ENCODE results near the gene KRT81.
A peak's percentile ranks its signal among the peaks of the same experiment; 100 is the strongest.
"Not testable (repeated sequence)": the region's sequence is repeated elsewhere in the genome, so short reads cannot be mapped to it uniquely, and the experiment has no call there.

KRT81 gene

DNA sequence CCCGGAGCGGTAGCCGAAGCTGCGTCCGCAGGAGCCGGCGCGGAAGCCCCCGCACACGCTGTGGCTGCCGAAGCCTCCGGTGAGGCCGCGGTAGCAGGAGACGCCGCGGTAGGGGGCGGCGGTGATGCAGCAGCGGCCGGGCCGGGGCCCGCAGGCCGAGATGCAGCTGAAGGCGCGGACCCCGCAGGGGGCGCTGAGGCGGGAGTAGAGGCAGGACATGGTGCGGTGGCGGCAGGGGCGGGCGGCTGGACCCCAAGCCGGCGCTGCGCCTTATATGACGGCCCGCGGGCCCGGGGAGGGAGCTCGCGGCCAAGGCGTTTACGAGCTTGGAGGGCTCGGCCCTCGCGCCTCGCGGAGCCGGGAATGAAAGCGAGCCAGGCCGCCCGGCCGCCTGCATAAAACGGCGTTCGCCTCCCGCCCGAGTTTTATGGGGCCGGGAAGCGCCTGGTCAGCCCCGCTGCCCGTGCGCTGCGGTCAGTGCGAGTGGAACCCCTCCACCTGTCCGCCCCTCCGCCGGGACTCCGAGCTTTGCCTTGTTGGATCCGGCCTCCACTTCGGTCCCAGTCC, 32.9 kb downstream of the KRT81 start:
- Histone ChIP-seq H3K27ac (ENCODE audit: low read depth, low read length) (no peak overlapping the region), H3K9me3 (ENCODE audit: control insufficient read depth, insufficient read depth, low read depth, low read length) (peaks cover 14% of the 10 kb centered on the region), H3K27me3 (ENCODE audit: control insufficient read depth, insufficient read depth, low read length) (peaks cover 77% of the 10 kb centered on the region), H3K4me3 (ENCODE audit: low read depth, low read length) (peak overlapping the region; percentile 36), H3K9ac (ENCODE audit: low read length) (no peak overlapping the region), H3K36me3 (ENCODE audit: control insufficient read depth, insufficient read depth, low read length) (no peaks in the 10 kb centered on the region), H3K4me1 (ENCODE audit: control insufficient read depth, insufficient read depth, low read length) (peaks cover 2% of the 10 kb centered on the region; the same call in 1 of the 2 replicates)

DNA sequence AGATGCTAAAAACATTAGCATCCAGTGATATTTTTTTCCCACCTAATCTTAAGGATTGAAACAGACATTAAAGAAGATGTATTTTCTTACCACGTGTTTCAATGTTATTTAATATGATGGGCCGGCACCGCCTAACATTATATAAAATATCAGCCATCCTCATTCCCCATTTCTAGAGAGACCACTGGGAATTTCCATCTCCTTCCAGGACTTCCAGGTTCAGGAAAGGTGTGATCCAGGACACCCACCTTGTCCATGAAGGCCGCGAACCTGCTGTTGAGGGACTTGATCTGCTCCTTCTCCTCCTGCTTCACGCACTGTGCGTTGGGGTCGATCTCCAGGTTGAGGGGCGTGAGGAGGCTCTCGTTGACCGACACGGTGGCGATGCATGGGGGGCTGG, 33.4 kb downstream of the KRT81 start:
- H3K9me3 ChIP-seq (ENCODE audit: control insufficient read depth, insufficient read depth, low read depth, low read length): peaks cover 14% of the 10 kb centered on the region
- H3K36me3 ChIP-seq (ENCODE audit: control insufficient read depth, insufficient read depth, low read length); H3K9ac ChIP-seq (ENCODE audit: low read length); H3K4me1 ChIP-seq (ENCODE audit: control insufficient read depth, insufficient read depth, low read length); H3K27ac ChIP-seq (ENCODE audit: low read depth, low read length): not testable (repeated sequence)
- peak overlapping the region; percentile 22; the same call in 1 of the 2 replicates for H3K4me3 ChIP-seq (ENCODE audit: low read depth, low read length)
- peaks cover 82% of the 10 kb centered on the region for H3K27me3 ChIP-seq (ENCODE audit: control insufficient read depth, insufficient read depth, low read length)

DNA sequence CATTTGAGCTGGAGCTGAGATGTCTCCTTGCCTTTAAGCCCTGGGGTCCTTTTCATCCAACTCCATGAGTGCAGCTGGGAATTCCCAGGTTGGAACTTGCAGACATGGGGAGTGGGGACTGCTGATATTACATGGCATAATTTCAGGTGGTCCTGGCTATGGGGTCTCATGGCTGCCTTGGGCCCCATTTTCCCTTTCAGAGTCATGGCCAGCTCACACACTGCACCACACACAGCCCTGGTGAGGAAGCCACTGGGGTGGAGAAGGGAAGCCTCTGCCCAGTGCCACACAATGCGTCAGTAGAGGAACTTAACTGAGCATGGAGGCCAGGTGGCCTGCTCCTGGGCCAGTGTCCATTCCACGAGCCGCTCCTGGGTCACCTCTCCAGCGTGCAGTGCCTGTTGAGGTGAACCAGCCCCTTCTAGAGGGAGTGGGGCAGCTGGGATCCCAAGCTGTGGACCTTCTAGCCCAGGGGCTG, 34.2 kb downstream of the KRT81 start:
- H3K9me3 ChIP-seq (ENCODE audit: control insufficient read depth, insufficient read depth, low read depth, low read length): peaks cover 14% of the 10 kb centered on the region
- H3K27ac ChIP-seq (ENCODE audit: low read depth, low read length): no peak overlapping the region
- no peaks in the 10 kb centered on the region for H3K36me3 ChIP-seq (ENCODE audit: control insufficient read depth, insufficient read depth, low read length)
- no peak overlapping the region for H3K9ac ChIP-seq (ENCODE audit: low read length)
- no peak overlapping the region for H3K4me3 ChIP-seq (ENCODE audit: low read depth, low read length)
- H3K4me1 ChIP-seq (ENCODE audit: control insufficient read depth, insufficient read depth, low read length): peaks cover 2% of the 10 kb centered on the region; the same call in 1 of the 2 replicates
- peaks cover 90% of the 10 kb centered on the region for H3K27me3 ChIP-seq (ENCODE audit: control insufficient read depth, insufficient read depth, low read length)

DNA sequence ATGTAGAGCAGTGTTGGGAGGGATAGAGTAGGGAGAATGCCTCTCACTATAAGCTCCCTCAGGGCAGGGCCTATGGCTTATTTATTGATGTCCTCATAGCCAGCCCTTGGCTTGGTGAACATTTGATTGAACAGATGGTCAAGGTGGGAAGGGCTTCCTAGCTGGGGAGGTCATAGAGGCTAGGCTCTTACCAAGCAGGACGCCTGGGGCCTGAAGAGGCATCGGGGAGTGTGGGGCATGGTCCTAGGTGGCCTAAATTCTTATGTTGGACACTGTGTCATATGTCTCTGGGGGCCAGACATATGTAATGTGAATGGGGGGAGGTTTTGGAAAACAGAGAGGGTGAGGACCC, 34.8 kb downstream of the KRT81 start:
- peaks cover 2% of the 10 kb centered on the region; the same call in 1 of the 2 replicates for H3K4me1 ChIP-seq (ENCODE audit: control insufficient read depth, insufficient read depth, low read length)
- H3K27ac ChIP-seq (ENCODE audit: low read depth, low read length): no peak overlapping the region
- peaks cover 93% of the 10 kb centered on the region for H3K27me3 ChIP-seq (ENCODE audit: control insufficient read depth, insufficient read depth, low read length)
- peaks cover 12% of the 10 kb centered on the region for H3K9me3 ChIP-seq (ENCODE audit: control insufficient read depth, insufficient read depth, low read depth, low read length)
- H3K9ac ChIP-seq (ENCODE audit: low read length): no peak overlapping the region
- H3K4me3 ChIP-seq (ENCODE audit: low read depth, low read length): no peak overlapping the region
- no peaks in the 10 kb centered on the region for H3K36me3 ChIP-seq (ENCODE audit: control insufficient read depth, insufficient read depth, low read length)

DNA sequence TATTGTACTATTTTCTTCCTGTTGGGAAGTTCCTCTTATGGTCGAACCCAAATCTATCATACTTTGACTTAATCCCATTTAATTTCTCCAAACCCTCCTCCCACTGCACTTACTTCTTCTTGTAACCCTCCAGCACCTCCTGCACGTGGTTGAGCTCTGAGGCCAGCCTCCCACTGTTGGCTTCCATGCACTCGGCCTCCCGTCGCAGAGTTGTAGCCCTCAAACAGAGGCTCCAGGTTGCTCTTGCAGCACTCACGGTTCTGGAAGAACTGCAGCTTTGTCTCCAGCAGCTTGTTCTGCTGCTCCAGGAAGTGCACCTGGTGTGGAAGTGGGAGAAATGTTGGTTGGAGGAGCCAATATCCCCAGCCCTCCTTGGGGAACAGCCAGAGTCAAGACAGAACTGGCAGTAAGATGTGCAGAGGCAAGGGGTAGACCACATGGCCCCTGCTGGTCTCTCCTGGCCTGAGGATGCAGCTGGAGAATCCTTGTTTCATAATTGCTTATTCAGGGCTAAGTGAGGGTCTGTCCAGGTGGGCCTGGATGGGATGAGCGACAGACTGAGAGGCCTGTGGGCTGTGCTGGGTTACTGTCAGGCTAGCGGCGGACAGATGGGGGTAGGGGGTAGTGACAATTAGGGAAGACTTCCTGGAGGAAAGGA, 35.3 kb downstream of the KRT81 start:
- Histone ChIP-seq H3K27me3 (ENCODE audit: control insufficient read depth, insufficient read depth, low read length) (peaks cover 93% of the 10 kb centered on the region), H3K4me1 (ENCODE audit: control insufficient read depth, insufficient read depth, low read length) (peaks cover 2% of the 10 kb centered on the region; the same call in 1 of the 2 replicates), H3K4me3 (ENCODE audit: low read depth, low read length) (no peak overlapping the region), H3K36me3 (ENCODE audit: control insufficient read depth, insufficient read depth, low read length) (no peaks in the 10 kb centered on the region), H3K27ac (ENCODE audit: low read depth, low read length) (no peak overlapping the region), H3K9me3 (ENCODE audit: control insufficient read depth, insufficient read depth, low read depth, low read length) (peaks cover 10% of the 10 kb centered on the region), H3K9ac (ENCODE audit: low read length) (no peak overlapping the region)

DNA sequence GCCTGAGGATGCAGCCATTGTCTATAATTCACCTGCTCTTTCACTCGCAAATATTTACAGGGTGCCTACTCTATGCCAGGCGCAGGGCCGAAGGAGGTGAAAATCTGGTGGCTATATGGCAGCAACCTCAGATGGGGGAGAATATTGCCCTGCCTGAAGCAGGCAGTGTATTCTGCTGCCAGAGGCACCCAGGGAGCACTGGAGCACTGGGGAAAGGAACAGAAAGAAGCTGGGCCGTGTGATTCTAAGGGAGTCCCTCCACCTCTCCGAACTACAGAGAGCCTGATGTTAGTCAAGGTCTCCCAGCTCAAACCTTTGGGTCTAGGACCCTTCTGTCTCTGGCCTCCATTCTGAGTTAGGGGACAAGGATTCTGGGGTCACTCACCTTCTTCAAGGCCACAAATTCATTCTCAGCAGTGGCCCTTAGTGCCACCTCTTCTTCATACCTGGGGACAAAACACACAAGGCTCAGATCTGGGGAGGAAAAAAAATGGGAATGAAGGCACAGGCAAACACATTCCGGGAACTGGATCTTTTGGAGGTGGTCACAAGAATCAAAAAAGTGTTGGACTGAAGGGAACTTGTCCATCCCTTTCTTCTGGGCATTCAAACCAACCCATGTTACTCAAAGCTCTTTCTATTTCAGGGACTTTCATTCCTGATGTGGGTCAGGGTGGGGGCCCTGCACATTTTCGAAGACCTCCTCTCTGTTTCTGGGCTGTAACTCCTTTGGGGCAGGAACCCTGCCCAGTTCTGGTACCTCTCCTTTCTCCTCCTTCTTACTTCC, 36.2 kb downstream of the KRT81 start:
- peaks cover 10% of the 10 kb centered on the region for H3K9me3 ChIP-seq (ENCODE audit: control insufficient read depth, insufficient read depth, low read depth, low read length)
- H3K4me3 ChIP-seq (ENCODE audit: low read depth, low read length): no peak overlapping the region
- H3K27ac ChIP-seq (ENCODE audit: low read depth, low read length): no peak overlapping the region
- no peak overlapping the region for H3K9ac ChIP-seq (ENCODE audit: low read length)
- no peaks in the 10 kb centered on the region for H3K36me3 ChIP-seq (ENCODE audit: control insufficient read depth, insufficient read depth, low read length)
- peaks cover 4% of the 10 kb centered on the region; the same call in 1 of the 2 replicates for H3K4me1 ChIP-seq (ENCODE audit: control insufficient read depth, insufficient read depth, low read length)
- H3K27me3 ChIP-seq (ENCODE audit: control insufficient read depth, insufficient read depth, low read length): peaks cover 98% of the 10 kb centered on the region

DNA sequence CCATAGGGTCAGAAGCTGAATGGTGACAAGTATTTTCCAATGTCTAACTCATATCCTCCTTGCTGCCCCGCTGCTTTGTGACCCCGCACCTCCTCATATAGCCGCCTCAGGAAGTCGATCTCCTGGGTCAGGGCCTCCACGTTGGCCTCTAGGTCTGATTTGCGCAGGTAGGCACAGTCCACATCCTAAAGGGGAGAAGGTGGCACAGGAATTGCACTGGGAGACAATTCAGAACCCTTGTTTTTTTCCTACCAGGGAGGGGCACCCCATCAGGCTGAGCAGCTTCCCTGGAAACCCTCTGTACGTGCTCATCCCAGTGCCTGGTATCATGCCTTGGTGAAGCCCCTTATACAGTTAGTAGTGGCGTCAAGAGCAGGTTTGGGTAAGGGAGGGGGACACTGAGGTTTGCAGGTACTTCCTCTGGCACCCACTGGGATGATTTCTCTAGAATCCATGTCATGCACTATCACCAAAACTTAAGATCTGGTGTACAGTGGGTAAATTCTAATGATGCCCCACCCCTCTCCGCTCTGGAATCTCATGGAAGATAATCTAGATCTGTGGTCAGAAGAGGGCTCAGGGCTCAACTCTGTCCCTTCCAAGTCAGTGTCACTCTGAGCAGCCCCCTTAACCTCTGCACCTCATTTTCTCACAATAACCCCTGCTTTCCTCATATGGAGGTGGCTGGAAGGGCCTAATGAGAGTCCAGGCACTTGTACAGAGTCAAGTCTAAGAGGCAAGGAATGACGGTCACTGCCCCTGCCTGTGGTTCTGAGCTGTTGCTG, 37.0 kb downstream of the KRT81 start:
- Histone ChIP-seq H3K36me3 (ENCODE audit: control insufficient read depth, insufficient read depth, low read length) (no peaks in the 10 kb centered on the region), H3K27me3 (ENCODE audit: control insufficient read depth, insufficient read depth, low read length) (peaks cover 98% of the 10 kb centered on the region), H3K9me3 (ENCODE audit: control insufficient read depth, insufficient read depth, low read depth, low read length) (peaks cover 3% of the 10 kb centered on the region; the same call in 1 of the 2 replicates), H3K4me3 (ENCODE audit: low read depth, low read length) (no peak overlapping the region), H3K4me1 (ENCODE audit: control insufficient read depth, insufficient read depth, low read length) (peaks cover 8% of the 10 kb centered on the region; the same call in 1 of the 2 replicates), H3K27ac (ENCODE audit: low read depth, low read length) (no peak overlapping the region), H3K9ac (ENCODE audit: low read length) (no peak overlapping the region)

DNA sequence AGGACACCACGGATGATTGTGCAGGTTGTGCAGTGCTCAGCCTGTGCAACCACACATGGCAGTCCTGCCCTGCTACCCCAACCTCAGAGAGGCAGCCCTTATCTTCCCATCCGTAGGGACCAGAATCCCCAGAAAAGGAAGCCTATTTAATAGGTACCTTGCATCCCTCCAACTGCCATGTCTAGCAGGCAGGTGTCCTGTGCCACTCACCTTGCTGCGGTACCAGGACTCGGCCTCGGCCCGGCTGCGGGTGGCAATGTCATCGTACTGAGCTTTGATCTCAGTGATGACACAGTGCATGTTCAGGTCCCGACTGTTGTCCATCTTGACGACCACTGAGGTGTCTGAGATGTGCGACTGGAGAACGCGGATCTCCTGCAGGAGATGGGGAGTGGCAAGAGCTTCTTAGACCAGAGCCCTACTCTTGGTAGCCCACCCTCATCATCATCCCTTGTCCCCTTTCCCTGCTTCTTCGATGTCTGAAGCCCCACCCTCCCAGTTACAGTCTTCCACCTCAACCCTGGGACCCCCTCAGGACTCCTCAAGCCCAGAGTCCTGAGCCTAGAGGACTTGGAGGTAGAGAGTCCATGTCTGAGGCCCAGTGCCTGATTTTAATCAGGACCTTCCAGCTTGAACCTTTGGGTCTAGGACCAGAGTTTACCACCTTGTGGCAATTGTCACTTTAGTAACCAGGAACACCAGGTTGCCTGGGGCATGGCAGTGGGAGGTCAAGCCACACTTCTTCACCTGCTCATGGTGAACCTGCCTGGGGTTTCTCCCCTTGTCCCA, 37.7 kb downstream of the KRT81 start:
- no peak overlapping the region for H3K27ac ChIP-seq (ENCODE audit: low read depth, low read length)
- no peak overlapping the region for H3K4me3 ChIP-seq (ENCODE audit: low read depth, low read length)
- peaks cover 98% of the 10 kb centered on the region for H3K27me3 ChIP-seq (ENCODE audit: control insufficient read depth, insufficient read depth, low read length)

DNA sequence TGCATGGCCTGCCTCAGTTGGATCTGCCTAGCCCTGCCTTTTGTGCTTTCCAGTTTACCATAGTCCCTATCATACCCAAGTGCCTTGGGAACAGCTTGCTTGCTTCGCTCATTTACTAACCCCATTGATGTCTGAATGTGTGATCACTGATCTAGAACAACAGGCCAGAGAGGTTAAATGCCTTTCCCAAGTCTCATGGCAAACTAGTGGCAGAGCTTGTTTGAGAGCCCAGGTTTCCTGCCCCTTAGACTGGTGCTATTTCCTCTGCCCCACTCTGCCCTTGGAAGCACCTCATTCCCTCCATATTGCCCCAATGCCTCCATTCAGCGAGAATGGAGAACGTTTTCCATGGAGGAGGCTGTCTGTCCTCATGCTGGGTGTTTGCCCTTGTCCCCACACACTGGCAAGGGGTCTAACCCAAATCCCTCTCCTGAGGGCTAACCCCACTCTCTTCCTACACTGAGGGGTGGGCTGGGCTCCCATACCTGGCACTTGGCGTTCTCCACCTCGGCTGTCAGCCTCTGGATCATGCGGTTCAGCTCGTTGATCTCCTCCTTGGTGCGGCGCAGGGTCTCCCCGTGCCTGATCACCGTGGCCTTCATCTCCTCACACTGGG, 38.5 kb downstream of the KRT81 start:
- Histone ChIP-seq H3K36me3 (ENCODE audit: control insufficient read depth, insufficient read depth, low read length) (no peaks in the 10 kb centered on the region), H3K4me1 (ENCODE audit: control insufficient read depth, insufficient read depth, low read length) (peaks cover 11% of the 10 kb centered on the region; the same call in 1 of the 2 replicates), H3K9ac (ENCODE audit: low read length) (no peak overlapping the region), H3K9me3 (ENCODE audit: control insufficient read depth, insufficient read depth, low read depth, low read length) (no peaks in the 10 kb centered on the region), H3K27ac (ENCODE audit: low read depth, low read length) (no peak overlapping the region), H3K4me3 (ENCODE audit: low read depth, low read length) (no peak overlapping the region), H3K27me3 (ENCODE audit: control insufficient read depth, insufficient read depth, low read length) (peaks cover 96% of the 10 kb centered on the region)

More for the DNA sequence above, 37.7 kb downstream of the KRT81 start:
- Histone ChIP-seq H3K9ac (ENCODE audit: low read length) (no peak overlapping the region), H3K9me3 (ENCODE audit: control insufficient read depth, insufficient read depth, low read depth, low read length) (no peaks in the 10 kb centered on the region), H3K4me1 (ENCODE audit: control insufficient read depth, insufficient read depth, low read length) (peaks cover 8% of the 10 kb centered on the region; the same call in 1 of the 2 replicates), H3K36me3 (ENCODE audit: control insufficient read depth, insufficient read depth, low read length) (no peaks in the 10 kb centered on the region)

DNA sequence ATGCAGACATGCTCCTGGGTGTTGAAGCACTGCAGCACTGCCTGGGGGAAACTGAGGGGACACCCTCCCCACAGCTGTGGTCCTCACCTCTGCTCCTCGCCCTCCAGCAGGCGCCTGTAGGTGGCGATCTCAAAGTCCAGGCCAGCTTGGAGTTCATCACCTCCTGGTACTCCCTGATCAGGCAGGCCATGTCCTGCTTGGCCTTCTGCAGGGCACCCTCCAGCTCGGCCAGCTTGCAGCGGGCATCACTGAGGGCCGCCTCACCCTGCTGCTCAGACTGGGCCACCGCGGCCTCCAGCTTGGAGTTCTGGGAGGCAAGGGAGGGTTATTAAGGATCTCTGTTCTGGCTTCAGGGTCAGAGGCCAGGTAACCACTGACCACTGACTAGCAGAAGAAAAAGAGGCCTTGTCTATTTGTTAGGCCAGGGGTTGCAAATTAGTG, 39.1 kb downstream of the KRT81 start:
- H3K9ac ChIP-seq (ENCODE audit: low read length); H3K27ac ChIP-seq (ENCODE audit: low read depth, low read length); H3K9me3 ChIP-seq (ENCODE audit: control insufficient read depth, insufficient read depth, low read depth, low read length); H3K36me3 ChIP-seq (ENCODE audit: control insufficient read depth, insufficient read depth, low read length); H3K4me3 ChIP-seq (ENCODE audit: low read depth, low read length): not testable (repeated sequence)
- Histone ChIP-seq H3K4me1 (ENCODE audit: control insufficient read depth, insufficient read depth, low read length) (peaks cover 18% of the 10 kb centered on the region; the same call in 1 of the 2 replicates), H3K27me3 (ENCODE audit: control insufficient read depth, insufficient read depth, low read length) (peaks cover 95% of the 10 kb centered on the region)
